Measurements from ENCODE around the gene MED26.
A peak's percentile ranks its signal among the peaks of the same experiment; 100 is the strongest.

Gene MED26

DNA sequence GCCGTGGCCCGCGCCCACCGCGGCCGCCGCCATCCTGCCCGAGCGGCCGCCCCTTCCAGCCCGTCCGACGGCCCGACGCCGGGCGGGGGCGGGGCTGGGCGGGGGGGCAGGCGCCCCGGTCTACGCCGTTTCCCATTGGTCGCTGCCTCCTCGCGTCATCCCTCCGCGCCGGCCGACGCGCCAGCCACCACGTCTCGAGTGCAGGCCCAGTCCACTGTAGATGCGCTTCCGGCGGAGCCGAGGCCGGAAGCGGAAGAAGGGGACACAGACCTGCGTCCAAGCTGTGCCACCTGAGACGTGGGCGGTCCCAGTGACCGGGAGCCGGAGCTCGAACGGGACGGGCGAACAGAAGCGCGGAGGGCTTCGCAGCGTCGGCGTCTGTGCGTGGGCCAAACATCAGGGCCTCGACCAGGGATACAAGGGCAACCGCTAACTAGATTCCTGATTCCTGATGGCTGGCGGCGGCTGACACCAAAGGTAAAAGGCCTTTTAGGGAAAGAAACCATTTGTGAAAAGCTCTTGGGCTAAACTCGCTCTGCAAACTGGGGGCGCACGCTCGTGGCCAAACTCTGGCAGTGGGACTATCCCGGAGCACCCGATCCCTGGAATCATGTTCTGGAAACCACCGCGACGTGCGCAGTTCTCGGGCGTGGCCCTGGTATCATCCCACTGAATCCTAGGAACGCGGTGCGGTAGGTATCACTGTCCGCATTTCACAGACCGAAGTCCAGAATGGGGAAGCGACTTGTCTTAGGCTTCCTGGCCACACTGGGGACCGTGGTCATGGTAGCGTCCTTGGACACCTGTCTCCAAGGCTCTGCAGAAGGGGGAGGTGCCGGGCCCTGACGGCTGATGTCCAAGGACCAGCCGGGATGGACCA lies 55.4 kb downstream of the MED26 start, which contains the start of gene SLC35E1:
SLC35E1 (minus strand) TSS at position 84 of the 880 bp plus-strand sequence; CDS start at position 33, 51 bp downstream.
- H3K36me3 ChIP-seq (ENCODE audit: insufficient read depth, low read length), result no peaks in the 10 kb centered on the region

DNA sequence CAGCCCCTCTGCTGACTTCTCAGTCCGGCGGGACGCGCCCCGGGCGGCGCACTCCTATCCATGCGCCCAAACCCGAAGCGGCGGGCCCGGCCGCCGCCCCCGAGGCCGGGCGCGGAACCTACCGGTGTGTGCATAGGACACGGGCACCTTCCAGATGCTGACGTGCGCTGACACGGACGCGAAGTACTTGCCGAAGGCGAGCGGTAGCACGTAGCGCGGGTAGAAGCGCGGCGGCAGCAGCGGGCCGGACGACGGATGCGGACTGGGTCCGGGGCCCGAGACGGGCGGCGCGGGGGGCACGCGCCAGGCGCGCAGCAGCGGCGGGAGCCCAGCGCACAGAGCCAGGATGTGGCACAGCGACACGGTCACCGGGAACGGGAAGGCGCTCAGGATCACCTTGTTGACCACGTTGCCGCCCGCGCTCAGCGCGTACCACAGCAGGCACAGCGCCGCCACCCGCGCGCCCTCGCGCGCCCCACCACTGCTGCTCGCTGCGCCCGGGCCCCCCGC lies 56.1 kb downstream of the MED26 start:
- Histone ChIP-seq H3K27ac (ENCODE audit: low read depth, low read length) (peak overlapping the region; percentile 52), H3K27me3 (ENCODE audit: insufficient read depth, low read length) (no peaks in the 10 kb centered on the region), H3K36me3 (ENCODE audit: insufficient read depth, low read length) (peaks cover 2% of the 10 kb centered on the region; the same call in 1 of the 2 replicates), H3K79me2 (ENCODE audit: control insufficient read depth, insufficient read depth, low read length, unreplicated experiment) (peaks cover 66% of the 10 kb centered on the region), H3K4me1 (ENCODE audit: control insufficient read depth, insufficient read depth, low read length, unreplicated experiment) (peaks cover 34% of the 10 kb centered on the region), H2AFZ (ENCODE audit: low read length, unreplicated experiment) (no peak overlapping the region), H3K4me3 (ENCODE audit: low read depth, low read length) (peak overlapping the region; percentile 95)

More for the DNA sequence above, 55.4 kb downstream of the MED26 start, which contains the start of gene SLC35E1:
- Histone ChIP-seq H3K79me2 (ENCODE audit: control insufficient read depth, insufficient read depth, low read length, unreplicated experiment) (peaks cover 67% of the 10 kb centered on the region), H2AFZ (ENCODE audit: low read length, unreplicated experiment) (no peak within 1 kb of the TSS), H3K27ac (ENCODE audit: low read depth, low read length) (peak within 1 kb of the TSS; percentile 82), H3K4me1 (ENCODE audit: control insufficient read depth, insufficient read depth, low read length, unreplicated experiment) (peaks cover 34% of the 10 kb centered on the region), H3K4me3 (ENCODE audit: low read depth, low read length) (peak within 1 kb of the TSS; percentile 95), H3K27me3 (ENCODE audit: insufficient read depth, low read length) (no peaks in the 10 kb centered on the region)

DNA sequence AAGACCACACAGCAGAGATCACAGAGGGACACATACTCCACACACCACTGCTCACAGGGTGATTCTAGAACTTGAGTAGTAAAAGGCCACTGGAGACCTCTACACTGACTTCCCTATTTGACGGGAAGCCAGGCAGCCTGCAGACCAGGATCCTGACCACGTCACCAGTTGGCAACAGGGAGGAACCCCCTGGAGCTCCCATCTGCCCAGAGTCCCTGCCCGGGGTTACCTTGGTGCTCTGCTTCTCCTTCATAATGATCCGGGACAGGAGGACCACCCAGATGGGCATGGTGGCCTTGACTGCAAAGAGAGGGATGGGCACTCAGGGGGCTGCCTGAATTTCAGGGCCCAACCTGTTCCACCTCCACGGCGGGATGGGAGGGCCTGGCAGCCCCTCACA lies 56.7 kb downstream of the MED26 start:
- peaks cover 7% of the 10 kb centered on the region; the same call in 1 of the 2 replicates for H3K36me3 ChIP-seq (ENCODE audit: insufficient read depth, low read length)
- H3K4me1 ChIP-seq (ENCODE audit: control insufficient read depth, insufficient read depth, low read length, unreplicated experiment), result peaks cover 34% of the 10 kb centered on the region
- no peaks in the 10 kb centered on the region for H3K27me3 ChIP-seq (ENCODE audit: insufficient read depth, low read length)
- H3K79me2 ChIP-seq (ENCODE audit: control insufficient read depth, insufficient read depth, low read length, unreplicated experiment), result peaks cover 66% of the 10 kb centered on the region
- H3K27ac ChIP-seq (ENCODE audit: low read depth, low read length), result peak overlapping the region; percentile 52; the same call in 1 of the 2 replicates
- H2AFZ ChIP-seq (ENCODE audit: low read length, unreplicated experiment), result no peak overlapping the region
- H3K4me3 ChIP-seq (ENCODE audit: low read depth, low read length), result peak overlapping the region; percentile 95

DNA sequence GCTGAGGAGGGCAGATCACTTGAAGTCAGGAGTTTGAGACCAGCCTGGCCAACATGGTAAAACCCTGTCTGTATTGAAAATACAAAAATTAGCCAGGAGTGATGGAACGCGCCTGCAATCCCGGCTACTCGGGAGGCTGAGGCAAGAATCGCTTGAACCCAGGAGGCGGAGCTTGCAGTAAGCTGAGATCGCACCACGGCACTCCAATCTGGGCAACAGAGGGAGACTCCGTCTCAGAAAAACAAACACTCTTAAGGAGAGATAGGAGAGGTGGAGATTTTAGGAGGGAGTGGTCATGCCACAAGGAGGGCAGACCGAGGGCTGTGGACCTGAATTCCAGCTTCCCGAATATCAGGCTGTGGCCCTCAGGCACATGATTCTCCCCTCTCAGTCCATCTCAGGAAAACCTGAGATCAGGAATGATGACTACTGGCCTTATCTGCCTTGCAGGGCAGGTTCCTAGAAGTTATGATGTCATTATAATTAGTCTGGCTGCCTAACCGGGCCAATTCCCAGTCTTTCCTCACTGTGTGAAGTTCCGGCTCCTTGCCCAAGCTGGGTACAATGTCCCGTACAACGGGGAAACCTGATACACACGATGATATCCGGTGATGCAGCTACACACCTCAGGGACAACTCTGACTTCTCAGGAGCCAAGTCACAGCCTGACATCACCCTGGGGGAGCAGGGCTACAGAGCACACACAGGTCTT lies 58.2 kb downstream of the MED26 start:
- Histone ChIP-seq H2AFZ (ENCODE audit: low read length, unreplicated experiment) (no peak overlapping the region), H3K27ac (ENCODE audit: low read depth, low read length) (no peak overlapping the region), H3K4me1 (ENCODE audit: control insufficient read depth, insufficient read depth, low read length, unreplicated experiment) (peaks cover 34% of the 10 kb centered on the region), H3K79me2 (ENCODE audit: control insufficient read depth, insufficient read depth, low read length, unreplicated experiment) (peaks cover 58% of the 10 kb centered on the region), H3K36me3 (ENCODE audit: insufficient read depth, low read length) (peaks cover 9% of the 10 kb centered on the region; the same call in 1 of the 2 replicates), H3K27me3 (ENCODE audit: insufficient read depth, low read length) (no peaks in the 10 kb centered on the region), H3K4me3 (ENCODE audit: low read depth, low read length) (no peak overlapping the region)

DNA sequence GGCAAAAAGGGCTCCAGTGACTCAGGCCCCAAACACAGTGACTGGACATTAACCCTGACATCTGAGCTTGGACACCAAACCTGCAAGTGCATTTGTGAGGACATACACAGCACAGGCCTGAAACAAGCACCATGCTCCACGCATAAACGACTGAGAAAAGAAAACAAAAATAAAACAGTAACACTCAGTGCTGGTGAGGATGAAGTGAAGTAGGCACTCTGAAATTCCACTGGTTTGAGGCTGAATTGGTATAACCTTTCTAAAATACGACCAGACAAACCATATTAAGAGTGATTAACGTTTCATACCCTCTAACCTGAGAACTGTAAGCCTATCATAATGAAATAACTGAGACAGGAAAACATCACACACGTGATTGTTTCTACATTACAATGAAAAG lies 61.3 kb downstream of the MED26 start:
- Histone ChIP-seq H3K4me3 (ENCODE audit: low read depth, low read length) (no peak overlapping the region), H2AFZ (ENCODE audit: low read length, unreplicated experiment) (no peak overlapping the region), H3K27ac (ENCODE audit: low read depth, low read length) (no peak overlapping the region), H3K79me2 (ENCODE audit: control insufficient read depth, insufficient read depth, low read length, unreplicated experiment) (peaks cover 36% of the 10 kb centered on the region), H3K36me3 (ENCODE audit: insufficient read depth, low read length) (peaks cover 15% of the 10 kb centered on the region; the same call in 1 of the 2 replicates), H3K4me1 (ENCODE audit: control insufficient read depth, insufficient read depth, low read length, unreplicated experiment) (peaks cover 25% of the 10 kb centered on the region), H3K27me3 (ENCODE audit: insufficient read depth, low read length) (no peaks in the 10 kb centered on the region)

DNA sequence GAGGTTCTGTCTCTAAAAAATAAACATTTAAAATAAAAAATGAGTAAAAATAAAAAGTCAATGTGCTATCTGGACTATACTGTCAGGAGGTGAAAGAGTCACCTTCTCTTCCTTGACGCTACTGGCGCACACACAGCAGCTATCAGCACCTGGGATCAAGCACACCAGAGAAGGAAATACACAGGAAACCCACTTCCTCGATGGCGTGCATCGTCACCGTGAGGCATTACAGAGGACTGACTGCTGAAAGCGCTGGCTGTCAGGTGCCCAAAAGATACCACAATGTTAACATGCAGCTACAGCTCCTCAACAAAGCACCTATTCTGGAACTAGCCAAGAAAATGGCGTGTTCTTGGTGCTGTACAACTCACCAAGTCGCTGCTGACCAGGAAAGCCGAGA lies 61.8 kb downstream of the MED26 start:
- Histone ChIP-seq H3K27ac (ENCODE audit: low read depth, low read length) (no peak overlapping the region), H3K4me1 (ENCODE audit: control insufficient read depth, insufficient read depth, low read length, unreplicated experiment) (peaks cover 24% of the 10 kb centered on the region), H2AFZ (ENCODE audit: low read length, unreplicated experiment) (no peak overlapping the region), H3K4me3 (ENCODE audit: low read depth, low read length) (no peak overlapping the region), H3K79me2 (ENCODE audit: control insufficient read depth, insufficient read depth, low read length, unreplicated experiment) (peaks cover 31% of the 10 kb centered on the region), H3K27me3 (ENCODE audit: insufficient read depth, low read length) (no peaks in the 10 kb centered on the region), H3K36me3 (ENCODE audit: insufficient read depth, low read length) (peaks cover 15% of the 10 kb centered on the region; the same call in 1 of the 2 replicates)

DNA sequence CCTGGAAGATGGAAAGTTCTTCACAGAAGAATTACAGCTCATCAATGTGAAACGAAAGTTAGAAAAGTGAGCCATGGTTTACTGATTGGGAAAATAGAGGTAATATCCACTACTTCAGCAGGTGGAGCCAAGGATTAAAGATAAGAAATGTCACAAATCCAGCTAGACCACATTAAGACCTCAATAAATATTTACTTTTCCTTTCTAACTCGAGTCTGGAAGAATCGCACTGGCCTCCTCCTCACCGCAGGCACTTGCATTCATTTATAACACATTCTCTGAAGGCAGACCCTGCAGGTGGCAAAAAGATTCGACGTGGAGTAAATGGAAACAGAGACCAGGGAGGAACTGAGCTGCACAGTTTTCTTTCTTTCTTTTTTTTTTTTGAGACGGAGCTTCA lies 63.2 kb downstream of the MED26 start:
- Histone ChIP-seq H3K36me3 (ENCODE audit: insufficient read depth, low read length) (peaks cover 15% of the 10 kb centered on the region; the same call in 1 of the 2 replicates), H3K79me2 (ENCODE audit: control insufficient read depth, insufficient read depth, low read length, unreplicated experiment) (peaks cover 18% of the 10 kb centered on the region), H2AFZ (ENCODE audit: low read length, unreplicated experiment) (no peak overlapping the region), H3K27ac (ENCODE audit: low read depth, low read length) (no peak overlapping the region), H3K4me3 (ENCODE audit: low read depth, low read length) (no peak overlapping the region), H3K27me3 (ENCODE audit: insufficient read depth, low read length) (no peaks in the 10 kb centered on the region), H3K4me1 (ENCODE audit: control insufficient read depth, insufficient read depth, low read length, unreplicated experiment) (peaks cover 11% of the 10 kb centered on the region)

DNA sequence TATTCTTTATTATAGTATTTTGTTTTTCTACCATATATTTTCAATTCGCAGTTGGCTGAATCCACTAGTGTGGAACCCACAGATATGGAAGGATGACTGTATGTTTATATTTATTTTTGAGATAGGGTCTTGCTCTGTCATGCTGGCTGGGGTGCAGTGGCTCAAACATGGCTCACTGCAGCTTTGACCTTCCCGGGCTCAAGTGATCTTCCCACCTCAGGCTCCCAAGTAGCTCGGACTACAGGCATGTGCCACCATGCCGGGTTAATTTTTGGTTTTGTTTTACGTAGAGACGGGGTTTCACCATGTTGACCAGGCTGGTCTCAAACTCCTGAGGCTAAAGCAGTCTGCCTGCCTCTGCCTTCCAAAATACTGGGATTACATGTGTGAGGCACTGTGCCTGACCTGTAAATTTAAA lies 65.4 kb downstream of the MED26 start:
- Histone ChIP-seq H3K4me1 (ENCODE audit: control insufficient read depth, insufficient read depth, low read length, unreplicated experiment) (no peaks in the 10 kb centered on the region), H3K79me2 (ENCODE audit: control insufficient read depth, insufficient read depth, low read length, unreplicated experiment) (peaks cover 3% of the 10 kb centered on the region), H2AFZ (ENCODE audit: low read length, unreplicated experiment) (no peak overlapping the region), H3K4me3 (ENCODE audit: low read depth, low read length) (no peak overlapping the region), H3K27ac (ENCODE audit: low read depth, low read length) (no peak overlapping the region), H3K36me3 (ENCODE audit: insufficient read depth, low read length) (peaks cover 15% of the 10 kb centered on the region; the same call in 1 of the 2 replicates), H3K27me3 (ENCODE audit: insufficient read depth, low read length) (no peaks in the 10 kb centered on the region)

DNA sequence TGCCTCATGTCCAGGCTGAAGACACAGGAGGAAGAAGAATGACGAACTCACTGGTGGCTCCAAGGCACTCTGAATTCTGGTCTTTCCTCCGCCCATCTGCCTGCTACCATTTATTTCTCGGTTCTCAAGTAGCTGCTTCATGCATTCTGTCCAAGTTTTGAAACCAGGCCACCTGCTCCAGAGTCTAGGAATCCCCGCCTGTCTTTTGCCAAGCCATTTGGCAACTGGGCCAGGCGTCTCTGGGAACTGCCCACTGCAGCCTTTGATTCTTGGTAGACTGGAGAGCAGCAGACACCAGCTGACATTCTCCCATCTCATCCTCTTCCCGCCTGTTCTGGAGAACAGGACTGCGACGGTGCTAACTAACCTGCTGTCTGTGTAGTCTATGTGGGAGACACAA lies 66.6 kb downstream of the MED26 start:
- no peak overlapping the region for H3K27ac ChIP-seq (ENCODE audit: low read depth, low read length)
- no peaks in the 10 kb centered on the region for H3K4me1 ChIP-seq (ENCODE audit: control insufficient read depth, insufficient read depth, low read length, unreplicated experiment)
- H3K4me3 ChIP-seq (ENCODE audit: low read depth, low read length), result no peak overlapping the region
- H3K79me2 ChIP-seq (ENCODE audit: control insufficient read depth, insufficient read depth, low read length, unreplicated experiment), result no peaks in the 10 kb centered on the region
- no peak overlapping the region for H2AFZ ChIP-seq (ENCODE audit: low read length, unreplicated experiment)
- H3K36me3 ChIP-seq (ENCODE audit: insufficient read depth, low read length), result peaks cover 9% of the 10 kb centered on the region; the same call in 1 of the 2 replicates
- H3K27me3 ChIP-seq (ENCODE audit: insufficient read depth, low read length), result no peaks in the 10 kb centered on the region

DNA sequence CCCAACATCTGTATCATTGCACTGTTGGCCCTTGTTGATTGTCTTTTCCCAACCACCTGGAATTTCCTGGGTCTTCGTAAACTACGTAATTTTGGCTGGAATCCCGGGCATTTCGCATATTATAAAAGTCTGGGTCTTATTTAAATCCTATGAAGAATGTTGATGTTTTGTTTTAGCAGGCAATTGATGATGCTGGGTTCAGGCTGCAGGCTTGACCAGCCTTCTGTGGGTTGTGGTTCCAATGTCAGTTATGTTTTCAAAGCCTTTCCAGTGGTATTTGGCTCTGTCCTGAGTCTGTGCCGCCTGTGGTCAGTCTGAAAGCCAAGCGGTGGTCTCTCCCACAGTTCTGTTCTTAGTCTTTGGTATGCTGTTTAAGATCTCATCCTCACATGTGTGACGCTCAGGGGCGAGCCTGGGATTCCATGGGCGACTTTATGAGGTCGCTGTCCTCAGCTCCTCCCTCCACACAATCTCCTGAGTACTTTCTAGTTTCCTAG lies 68.2 kb downstream of the MED26 start:
- Histone ChIP-seq H2AFZ (ENCODE audit: low read length, unreplicated experiment) (no peak overlapping the region), H3K79me2 (ENCODE audit: control insufficient read depth, insufficient read depth, low read length, unreplicated experiment) (no peaks in the 10 kb centered on the region), H3K27me3 (ENCODE audit: insufficient read depth, low read length) (no peaks in the 10 kb centered on the region), H3K4me3 (ENCODE audit: low read depth, low read length) (no peak overlapping the region), H3K36me3 (ENCODE audit: insufficient read depth, low read length) (peaks cover 6% of the 10 kb centered on the region; the same call in 1 of the 2 replicates), H3K27ac (ENCODE audit: low read depth, low read length) (no peak overlapping the region), H3K4me1 (ENCODE audit: control insufficient read depth, insufficient read depth, low read length, unreplicated experiment) (no peaks in the 10 kb centered on the region)
